Activated gamma-delta T cell (primary cell): Measurements from ENCODE around the gene CASP5.
"Not testable (repeated sequence)": the region's sequence is repeated elsewhere in the genome, so short reads cannot be mapped to it uniquely, and the experiment has no call there.

Experiments
- DNase-seq: peaks from one replicate; lab custom pipeline; 2025; lab: John Stamatoyannopoulos, UW

The CASP5 gene

GRCh38 chr11:105033781-105034180 is 10.8 kb upstream of the CASP5 start:
- DNase-seq: no peak

GRCh38 chr11:105033343-105033742 is 10.4 kb upstream of the CASP5 start:
- DNase-seq: no peak

GRCh38 chr11:105032495-105032894 is 9.5 kb upstream of the CASP5 start:
- DNase-seq: no peak

- DNase-seq: no peak
These were observed 4.7 kb upstream of the CASP5 start for GRCh38 chr11:105027678-105028077.

GRCh38 chr11:105024394-105024793 is 1.4 kb upstream of the CASP5 start:
- DNase-seq: no peak

- no peak for DNase-seq
These were observed 441 bp downstream of the CASP5 start for GRCh38 chr11:105022527-105022926.

GRCh38 chr11:105007463-105007862 is 15.5 kb downstream of the CASP5 start:
- DNase-seq: no peak

GRCh38 chr11:105005451-105005845 is 17.5 kb downstream of the CASP5 start:
- DNase-seq: no peak

- no peak for DNase-seq
These were observed 18.9 kb downstream of the CASP5 start for GRCh38 chr11:105004021-105004420.

- DNase-seq: no peak
These were observed 19.8 kb downstream of the CASP5 start for GRCh38 chr11:105003151-105003550.

GRCh38 chr11:105000797-105001196 is 22.2 kb downstream of the CASP5 start:
- no peak for DNase-seq

- DNase-seq: no peak
These were observed 22.8 kb downstream of the CASP5 start for GRCh38 chr11:105000167-105000566.

GRCh38 chr11:104999721-105000120 is 23.2 kb downstream of the CASP5 start:
- no peak for DNase-seq

GRCh38 chr11:104997288-104997687 is 25.7 kb downstream of the CASP5 start:
- DNase-seq: no peak

GRCh38 chr11:104995001-104995408 is 28.0 kb downstream of the CASP5 start:
- DNase-seq: no peak

GRCh38 chr11:104992781-104993180 is 30.2 kb downstream of the CASP5 start:
- DNase-seq: no peak

GRCh38 chr11:104991994-104992393 is 31.0 kb downstream of the CASP5 start:
- DNase-seq: no peak

GRCh38 chr11:104984808-104985207 is 38.2 kb downstream of the CASP5 start:
- no peak for DNase-seq

GRCh38 chr11:104979839-104980238 is 43.1 kb downstream of the CASP5 start:
- DNase-seq: no peak

GRCh38 chr11:104973616-104974015 is 49.4 kb downstream of the CASP5 start:
- DNase-seq: no peak

- not testable (repeated sequence) for DNase-seq
These were observed 50.0 kb downstream of the CASP5 start for GRCh38 chr11:104972924-104973323.

- DNase-seq: no peak
These were observed 52.2 kb downstream of the CASP5 start for GRCh38 chr11:104970756-104971155.

- DNase-seq: no peak
These were observed 53.9 kb downstream of the CASP5 start for GRCh38 chr11:104968856-104969776.

- DNase-seq: no peak
These were observed 54.6 kb downstream of the CASP5 start, which contains the start of gene CASP4 for GRCh38 chr11:104968355-104968855. CASP4 (minus strand) TSS chr11:104968574; CDS start chr11:104968525, 49 bp downstream.
